ENCODE results near the gene GPR35. TPM values are rescaled to one million over a fixed set of nuclear protein-coding genes. Genes with fewer than 3 reads are reported as not detected.

The GPR35 gene
- total and polyA plus RNA-seq, 10 of the 15 experiments (the other 5 are each of a cell fraction or from before 2014, with no cell fraction given) = 0.14 to 1.6 (median 0.75) TPM; not detected in 3

DNA sequence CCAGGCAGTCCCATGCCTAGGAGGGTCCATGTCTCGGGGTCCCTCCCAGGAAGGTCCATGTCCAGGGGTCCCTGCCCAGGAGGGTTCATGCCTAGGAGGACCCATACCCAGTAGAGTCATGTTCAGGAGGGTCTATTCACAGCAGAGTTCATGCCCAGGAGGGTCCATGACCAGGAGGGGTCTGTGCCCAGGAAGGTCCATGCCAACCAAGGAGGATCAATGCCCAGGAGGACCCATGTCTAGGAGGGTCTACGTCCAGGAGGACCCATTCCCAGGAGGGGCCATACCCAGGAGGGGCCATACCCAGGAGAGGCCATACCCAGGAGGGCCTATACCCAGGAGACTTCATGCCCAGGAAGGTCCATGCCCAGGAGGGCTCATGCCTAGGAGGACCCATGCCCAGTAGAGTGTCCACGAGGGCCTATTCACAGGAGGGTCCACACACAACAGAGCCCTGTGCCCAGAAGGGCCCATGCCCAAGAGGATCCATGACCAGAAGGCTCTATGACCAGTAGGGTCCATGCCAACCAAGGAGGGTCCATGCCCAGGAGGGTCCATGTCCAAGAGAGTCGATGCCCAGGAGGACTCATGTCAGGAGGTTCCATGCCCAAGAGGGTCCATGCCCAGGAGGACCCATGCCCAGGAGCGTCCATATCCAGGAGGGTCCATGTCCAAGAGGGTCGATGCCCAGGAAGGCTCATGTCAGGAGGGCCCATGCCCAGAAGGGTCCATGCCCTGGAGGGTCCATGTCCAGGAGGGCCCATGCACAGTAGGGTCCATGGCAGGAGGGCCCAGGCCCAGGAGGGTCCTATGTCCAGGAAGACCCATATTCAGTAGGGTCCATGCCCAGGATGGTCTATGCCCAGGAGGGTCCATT is 10.1 kb downstream of the GPR35 start (continued):
- TF ChIP-seq, protein P1, sequence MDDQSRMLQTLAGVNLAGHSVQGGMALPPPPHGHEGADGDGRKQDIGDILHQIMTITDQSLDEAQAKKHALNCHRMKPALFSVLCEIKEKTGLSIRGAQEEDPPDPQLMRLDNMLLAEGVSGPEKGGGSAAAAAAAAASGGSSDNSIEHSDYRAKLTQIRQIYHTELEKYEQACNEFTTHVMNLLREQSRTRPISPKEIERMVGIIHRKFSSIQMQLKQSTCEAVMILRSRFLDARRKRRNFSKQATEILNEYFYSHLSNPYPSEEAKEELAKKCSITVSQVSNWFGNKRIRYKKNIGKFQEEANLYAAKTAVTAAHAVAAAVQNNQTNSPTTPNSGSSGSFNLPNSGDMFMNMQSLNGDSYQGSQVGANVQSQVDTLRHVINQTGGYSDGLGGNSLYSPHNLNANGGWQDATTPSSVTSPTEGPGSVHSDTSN (IDR thresholded peaks at IDR 0.05; ENCODE audit: insufficient replicate concordance, low read depth, low read length) = no peak
- TF ChIP-seq ZNF384 (IDR thresholded peaks at IDR 0.05; ENCODE audit: borderline replicate concordance, low read depth, low read length) = no peak
- TF ChIP-seq ATF7 (IDR thresholded peaks at IDR 0.05; ENCODE audit: low read depth) = no peak
- TF ChIP-seq, protein P2, sequence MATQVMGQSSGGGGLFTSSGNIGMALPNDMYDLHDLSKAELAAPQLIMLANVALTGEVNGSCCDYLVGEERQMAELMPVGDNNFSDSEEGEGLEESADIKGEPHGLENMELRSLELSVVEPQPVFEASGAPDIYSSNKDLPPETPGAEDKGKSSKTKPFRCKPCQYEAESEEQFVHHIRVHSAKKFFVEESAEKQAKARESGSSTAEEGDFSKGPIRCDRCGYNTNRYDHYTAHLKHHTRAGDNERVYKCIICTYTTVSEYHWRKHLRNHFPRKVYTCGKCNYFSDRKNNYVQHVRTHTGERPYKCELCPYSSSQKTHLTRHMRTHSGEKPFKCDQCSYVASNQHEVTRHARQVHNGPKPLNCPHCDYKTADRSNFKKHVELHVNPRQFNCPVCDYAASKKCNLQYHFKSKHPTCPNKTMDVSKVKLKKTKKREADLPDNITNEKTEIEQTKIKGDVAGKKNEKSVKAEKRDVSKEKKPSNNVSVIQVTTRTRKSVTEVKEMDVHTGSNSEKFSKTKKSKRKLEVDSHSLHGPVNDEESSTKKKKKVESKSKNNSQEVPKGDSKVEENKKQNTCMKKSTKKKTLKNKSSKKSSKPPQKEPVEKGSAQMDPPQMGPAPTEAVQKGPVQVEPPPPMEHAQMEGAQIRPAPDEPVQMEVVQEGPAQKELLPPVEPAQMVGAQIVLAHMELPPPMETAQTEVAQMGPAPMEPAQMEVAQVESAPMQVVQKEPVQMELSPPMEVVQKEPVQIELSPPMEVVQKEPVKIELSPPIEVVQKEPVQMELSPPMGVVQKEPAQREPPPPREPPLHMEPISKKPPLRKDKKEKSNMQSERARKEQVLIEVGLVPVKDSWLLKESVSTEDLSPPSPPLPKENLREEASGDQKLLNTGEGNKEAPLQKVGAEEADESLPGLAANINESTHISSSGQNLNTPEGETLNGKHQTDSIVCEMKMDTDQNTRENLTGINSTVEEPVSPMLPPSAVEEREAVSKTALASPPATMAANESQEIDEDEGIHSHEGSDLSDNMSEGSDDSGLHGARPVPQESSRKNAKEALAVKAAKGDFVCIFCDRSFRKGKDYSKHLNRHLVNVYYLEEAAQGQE (IDR thresholded peaks at IDR 0.05; ENCODE audit: low read depth, low read length) = no peak
- TF ChIP-seq, protein P3, sequence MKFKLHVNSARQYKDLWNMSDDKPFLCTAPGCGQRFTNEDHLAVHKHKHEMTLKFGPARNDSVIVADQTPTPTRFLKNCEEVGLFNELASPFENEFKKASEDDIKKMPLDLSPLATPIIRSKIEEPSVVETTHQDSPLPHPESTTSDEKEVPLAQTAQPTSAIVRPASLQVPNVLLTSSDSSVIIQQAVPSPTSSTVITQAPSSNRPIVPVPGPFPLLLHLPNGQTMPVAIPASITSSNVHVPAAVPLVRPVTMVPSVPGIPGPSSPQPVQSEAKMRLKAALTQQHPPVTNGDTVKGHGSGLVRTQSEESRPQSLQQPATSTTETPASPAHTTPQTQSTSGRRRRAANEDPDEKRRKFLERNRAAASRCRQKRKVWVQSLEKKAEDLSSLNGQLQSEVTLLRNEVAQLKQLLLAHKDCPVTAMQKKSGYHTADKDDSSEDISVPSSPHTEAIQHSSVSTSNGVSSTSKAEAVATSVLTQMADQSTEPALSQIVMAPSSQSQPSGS (IDR thresholded peaks at IDR 0.05; ENCODE audit: low read length) = no peak
- no peak for TF ChIP-seq CBX5 (IDR thresholded peaks at IDR 0.05; ENCODE audit: low read depth)

Data from GM12878 (cell line).